Ishikawa (cell line): ENCODE data around the gene RAI14.

Experiments used
- CEBPB ChIP-seq: IDR thresholded peaks from 2 replicates; pipeline ENCODE4 v1.6.1; 2012
- CREB1 ChIP-seq: IDR thresholded peaks from 2 replicates; pipeline ENCODE4 v1.6.1; 2012; ENCODE audit warnings: low read depth
- EGR1 ChIP-seq: IDR thresholded peaks from 2 replicates; pipeline ENCODE4 v1.6.1; 2012
- EP300 ChIP-seq: IDR thresholded peaks from 2 replicates; pipeline ENCODE4 v1.6.1; 2012; ENCODE audit warnings: borderline replicate concordance
- FOXM1 ChIP-seq: IDR thresholded peaks from 2 replicates; pipeline ENCODE4 v1.6.1; 2012; ENCODE audit warnings: low read depth, borderline replicate concordance
- NFIC ChIP-seq: IDR thresholded peaks from 2 replicates; pipeline ENCODE4 v1.6.1; 2012
- RAD21 ChIP-seq: IDR thresholded peaks from 2 replicates; pipeline ENCODE4 v1.6.1; 2012; ENCODE audit warnings: low read depth
- REST ChIP-seq: IDR thresholded peaks from 2 replicates; pipeline ENCODE4 v1.6.1; 2012; ENCODE audit warnings: low read depth, mild to moderate bottlenecking
- TAF1 ChIP-seq: IDR thresholded peaks from 2 replicates; pipeline ENCODE4 v1.6.1; 2012; ENCODE audit warnings: low read depth, mild to moderate bottlenecking
- TCF12 ChIP-seq: IDR thresholded peaks from 2 replicates; pipeline ENCODE4 v1.6.1; 2012; ENCODE audit warnings: low read depth
- TEAD4 ChIP-seq: IDR thresholded peaks from 2 replicates; pipeline ENCODE4 v1.6.1; 2012
- YY1 ChIP-seq: IDR thresholded peaks from 2 replicates; pipeline ENCODE4 v1.6.1; 2012; ENCODE audit warnings: low read depth
- ZBTB7A ChIP-seq: IDR thresholded peaks from 2 replicates; pipeline ENCODE4 v1.6.1; 2012; ENCODE audit warnings: low read depth
- TF ChIP-seq, protein P1 (sequence below): IDR thresholded peaks from 2 replicates; pipeline ENCODE4 v1.6.1; 2012
- TF ChIP-seq, protein P2 (sequence below): IDR thresholded peaks from 2 replicates; pipeline ENCODE4 v1.6.1; 2012

Gene RAI14

GRCh38 chr5:34709861-34710673, 53.9 kb downstream of the RAI14 start:
- TF ChIP-seq TCF12 = peak; percentile 87
- no peak for TF ChIP-seq REST
- peak; percentile 92; the same call in 1 of the 2 replicates for TF ChIP-seq EP300
- TF ChIP-seq CEBPB = peak; percentile 32; the same call in 1 of the 2 replicates
- TF ChIP-seq EGR1 = no peak
- TF ChIP-seq FOXM1 = peak; percentile 86
- TF ChIP-seq CREB1 = no peak
- no peak for TF ChIP-seq ZBTB7A
- no peak for TF ChIP-seq YY1
- peak; percentile 92 for TF ChIP-seq TEAD4
- peak; percentile 65; the same call in 1 of the 2 replicates for TF ChIP-seq NFIC
- TF ChIP-seq, protein P1, sequence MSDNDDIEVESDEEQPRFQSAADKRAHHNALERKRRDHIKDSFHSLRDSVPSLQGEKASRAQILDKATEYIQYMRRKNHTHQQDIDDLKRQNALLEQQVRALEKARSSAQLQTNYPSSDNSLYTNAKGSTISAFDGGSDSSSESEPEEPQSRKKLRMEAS = 0 out of 2 replicates have a peak, but pooled peaks have one; percentile 32
- 0 out of 2 replicates have a peak, but pooled peaks have one; percentile 3 for TF ChIP-seq RAD21
- TF ChIP-seq TAF1 = no peak
- TF ChIP-seq, protein P2, sequence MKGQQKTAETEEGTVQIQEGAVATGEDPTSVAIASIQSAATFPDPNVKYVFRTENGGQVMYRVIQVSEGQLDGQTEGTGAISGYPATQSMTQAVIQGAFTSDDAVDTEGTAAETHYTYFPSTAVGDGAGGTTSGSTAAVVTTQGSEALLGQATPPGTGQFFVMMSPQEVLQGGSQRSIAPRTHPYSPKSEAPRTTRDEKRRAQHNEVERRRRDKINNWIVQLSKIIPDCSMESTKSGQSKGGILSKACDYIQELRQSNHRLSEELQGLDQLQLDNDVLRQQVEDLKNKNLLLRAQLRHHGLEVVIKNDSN = no peak

DNA sequence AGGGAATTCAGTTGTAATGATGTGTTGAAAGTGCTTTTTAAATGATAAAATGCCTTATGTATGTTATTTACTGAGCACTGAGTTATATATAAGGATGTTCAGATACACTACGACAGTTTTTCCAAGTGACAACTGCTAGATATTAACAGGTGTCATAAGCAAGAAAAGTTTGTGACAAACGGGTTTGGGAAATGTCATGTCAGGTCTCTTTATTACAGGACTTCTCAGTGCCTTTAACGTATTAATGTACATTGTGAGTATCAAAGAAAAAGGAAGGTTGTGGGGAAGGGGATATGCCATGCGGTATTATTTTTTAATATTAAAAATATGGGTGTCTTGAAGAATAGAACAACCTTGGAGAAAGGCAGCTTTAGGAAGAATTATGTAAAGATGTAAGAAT, 56.4 kb downstream of the RAI14 start:
- no peak for TF ChIP-seq CREB1
- TF ChIP-seq TAF1 = no peak
- no peak for TF ChIP-seq EGR1
- TF ChIP-seq, protein P1 = no peak
- TF ChIP-seq, protein P2 = no peak
- no peak for TF ChIP-seq EP300
- no peak for TF ChIP-seq REST
- no peak for TF ChIP-seq RAD21
- TF ChIP-seq ZBTB7A = no peak
- no peak for TF ChIP-seq YY1
- TF ChIP-seq TCF12 = no peak
- no peak for TF ChIP-seq FOXM1
- TF ChIP-seq CEBPB = no peak
- TF ChIP-seq TEAD4 = no peak
- no peak for TF ChIP-seq NFIC

DNA sequence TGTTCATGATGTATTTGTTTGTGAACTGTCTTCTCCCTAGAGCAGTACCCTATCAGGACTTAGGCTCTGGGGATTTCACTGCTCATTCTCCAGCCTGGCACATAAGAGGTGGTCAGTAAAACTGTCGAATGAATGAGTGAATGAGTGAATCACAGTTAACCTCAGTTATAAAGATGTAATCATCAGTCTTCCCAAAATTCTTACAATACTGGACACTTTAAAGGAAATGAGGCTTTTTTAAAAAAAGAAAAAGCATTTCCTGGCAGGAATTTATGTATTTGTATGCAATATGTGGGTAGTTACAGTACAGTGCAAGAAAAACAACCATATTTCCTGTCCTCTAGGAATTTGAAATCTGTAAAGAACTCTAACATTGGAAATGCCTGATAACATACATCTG, 59.6 kb downstream of the RAI14 start:
- TF ChIP-seq EP300 (no peak), TEAD4 (no peak), CEBPB (no peak), TCF12 (no peak), EGR1 (no peak), TAF1 (no peak), CREB1 (no peak), RAD21 (no peak), YY1 (no peak), REST (no peak), NFIC (no peak), ZBTB7A (no peak)
- TF ChIP-seq, protein P1 = no peak
- TF ChIP-seq, protein P2 = no peak
